CD4-positive, alpha-beta T cell treated with Interleukin-10 for 1 hour (primary cell): ENCODE measurements around the gene PRPF18.

ENCODE experiments used
- DNase-seq: peaks from one replicate; pipeline ENCODE4 v3.0.0-alpha.2; 2020

Gene PRPF18

GRCh38 chr10:13671904-13672303 lies 85.1 kb downstream of the PRPF18 start:
- DNase-seq: no peak

DNA sequence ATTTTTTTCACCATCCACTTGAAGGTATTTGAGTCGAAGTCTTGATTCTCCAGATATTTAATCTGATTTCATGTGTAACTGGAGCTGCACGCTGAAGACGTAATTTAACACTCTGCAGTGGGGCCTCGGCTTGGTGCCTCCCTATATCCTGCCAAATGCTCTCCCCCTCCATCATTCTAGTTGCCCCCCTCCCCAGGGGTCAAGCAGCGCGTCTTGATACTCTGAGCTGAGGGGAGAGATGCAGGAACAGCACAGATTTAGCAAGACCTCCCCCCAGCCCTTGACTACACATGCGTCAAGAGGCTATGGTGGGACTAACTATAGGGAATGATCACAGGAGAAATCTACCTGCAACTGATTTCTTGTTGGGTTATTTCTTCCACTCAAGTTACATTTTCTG lies 85.8 kb downstream of the PRPF18 start:
- DNase-seq: no peak

DNA sequence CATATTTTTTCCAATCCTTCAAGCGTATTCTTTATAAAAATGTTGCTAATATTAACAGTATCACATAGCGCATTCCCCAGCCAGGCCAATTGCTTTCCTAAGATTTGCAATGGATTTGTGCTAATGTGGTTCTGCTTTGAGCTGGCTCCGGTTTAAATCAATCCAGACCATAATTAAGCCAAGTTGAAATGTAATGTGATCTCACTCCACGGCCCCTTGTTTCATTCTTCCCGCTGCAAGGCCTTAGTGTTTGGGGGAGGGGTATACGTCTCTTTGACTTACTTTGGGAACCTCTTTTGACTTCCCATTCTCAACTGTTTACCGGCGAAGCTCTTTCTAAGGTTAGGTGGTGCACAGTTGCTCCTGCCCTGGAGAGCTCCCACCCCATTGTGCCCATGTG lies 86.4 kb downstream of the PRPF18 start:
- DNase-seq: no peak

- no peak for DNase-seq
Measured at GRCh38 chr10:13674645-13675588, 88.2 kb downstream of the PRPF18 start.

DNA sequence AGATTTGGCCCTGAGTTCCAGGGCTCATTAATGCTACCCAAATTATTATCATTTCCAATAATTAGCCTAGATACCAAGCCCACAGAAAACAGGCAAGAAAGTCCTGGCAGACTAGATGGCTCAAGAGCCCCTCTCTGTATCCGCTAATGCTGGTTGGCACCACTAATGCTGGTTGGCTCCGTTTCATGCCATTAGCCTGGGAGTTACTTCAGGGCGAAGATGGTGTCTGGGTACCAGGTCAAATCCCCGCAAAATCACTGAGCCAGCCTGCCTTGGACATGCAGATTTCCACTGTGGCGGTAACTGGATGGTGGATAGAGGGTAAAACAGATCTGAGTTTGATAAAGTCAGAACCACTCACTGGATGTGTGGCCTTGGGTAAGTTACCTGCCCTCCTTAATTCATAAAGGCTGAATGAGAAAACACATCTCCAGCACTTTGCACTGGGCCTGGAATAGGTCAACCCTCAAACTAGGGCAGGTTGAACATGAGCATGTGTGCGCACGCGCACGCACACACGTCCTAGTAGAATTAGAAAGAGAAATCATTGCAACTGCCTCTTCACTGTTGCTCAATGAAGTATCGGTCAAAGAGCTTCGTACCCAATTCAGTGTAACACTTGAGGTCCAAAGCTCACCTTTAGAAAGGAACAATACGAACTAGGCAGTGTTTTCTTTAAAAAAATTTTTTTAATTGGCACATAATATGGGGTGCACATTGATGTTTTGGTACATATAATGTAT lies 91.5 kb downstream of the PRPF18 start:
- DNase-seq: no peak
